Chondrocyte (in vitro differentiated cells): Measurements from ENCODE around the gene GAS6. TPM values are rescaled to one million over a fixed set of nuclear protein-coding genes. Genes with fewer than 3 reads are reported as not detected.
A peak's percentile ranks its signal among the peaks of the same experiment; 100 is the strongest.

Experiments used
- DNase-seq: peaks from one replicate; pipeline ENCODE4 v3.0.0; 2021; ENCODE audit warnings: mixed read lengths, low spot score
- H3K27ac Mint-ChIP-seq: one replicate; pipeline ENCODE4 v1.8.0; 2021; ENCODE audit warnings: mild to moderate bottlenecking, moderate library complexity, mixed read lengths; ENCODE audit not compliant: unreplicated experiment
- H3K27me3 Mint-ChIP-seq: 2 replicates; pipeline ENCODE4 v1.8.0; 2021; ENCODE audit warnings: low read depth, mixed read lengths
- H3K36me3 Mint-ChIP-seq: 2 replicates; pipeline ENCODE4 v1.8.0; 2021; ENCODE audit warnings: low read depth, mixed read lengths
- H3K4me1 Mint-ChIP-seq: 2 replicates; pipeline ENCODE4 v1.8.0; 2021; ENCODE audit warnings: low read depth, mild to moderate bottlenecking, mixed read lengths
- H3K4me3 Mint-ChIP-seq: one replicate; pipeline ENCODE4 v1.8.0; 2021; ENCODE audit warnings: mild to moderate bottlenecking, moderate library complexity, mixed read lengths; ENCODE audit not compliant: unreplicated experiment
- H3K9me3 Mint-ChIP-seq: 2 replicates; pipeline ENCODE4 v1.8.0; 2021; ENCODE audit warnings: low read depth, mixed read lengths
- CTCF ChIP-seq: fragments of 200-600 bp; sonication (generic); IDR thresholded peaks from 2 replicates; pipeline ENCODE4 v1.5.0; 2021; ENCODE audit warnings: antibody characterized with exemption, mild to moderate bottlenecking, moderate library complexity
- total RNA-seq: library from RNA; stranded (reverse); gene quantifications from 3 replicates; pipeline ENCODE4 v1.2.1, GENCODE V29; 2021

Gene GAS6
- total RNA-seq, 1 donor from 2014 or later: 111 TPM

- no peak for TF ChIP-seq CTCF
- peak overlapping the region; percentile 99 for H3K27ac Mint-ChIP-seq
- no peaks in the 10 kb centered on the region for H3K9me3 Mint-ChIP-seq
- H3K27me3 Mint-ChIP-seq: no peaks in the 10 kb centered on the region
- peaks cover 18% of the 10 kb centered on the region for H3K36me3 Mint-ChIP-seq
- peaks cover 45% of the 10 kb centered on the region for H3K4me1 Mint-ChIP-seq
- no peak overlapping the region for H3K4me3 Mint-ChIP-seq
- DNase-seq: no peak
Measured at GRCh38 chr13:113819731-113820715, 43.9 kb downstream of the GAS6 start.

- Mint-ChIP-seq H3K9me3 (no peaks in the 10 kb centered on the region), H3K4me3 (no peak overlapping the region), H3K4me1 (peaks cover 50% of the 10 kb centered on the region), H3K36me3 (peaks cover 14% of the 10 kb centered on the region), H3K27ac (no peak overlapping the region), H3K27me3 (no peaks in the 10 kb centered on the region)
- no peak for DNase-seq
- TF ChIP-seq CTCF: no peak
Measured at GRCh38 chr13:113819341-113819730, 44.5 kb downstream of the GAS6 start.

DNA sequence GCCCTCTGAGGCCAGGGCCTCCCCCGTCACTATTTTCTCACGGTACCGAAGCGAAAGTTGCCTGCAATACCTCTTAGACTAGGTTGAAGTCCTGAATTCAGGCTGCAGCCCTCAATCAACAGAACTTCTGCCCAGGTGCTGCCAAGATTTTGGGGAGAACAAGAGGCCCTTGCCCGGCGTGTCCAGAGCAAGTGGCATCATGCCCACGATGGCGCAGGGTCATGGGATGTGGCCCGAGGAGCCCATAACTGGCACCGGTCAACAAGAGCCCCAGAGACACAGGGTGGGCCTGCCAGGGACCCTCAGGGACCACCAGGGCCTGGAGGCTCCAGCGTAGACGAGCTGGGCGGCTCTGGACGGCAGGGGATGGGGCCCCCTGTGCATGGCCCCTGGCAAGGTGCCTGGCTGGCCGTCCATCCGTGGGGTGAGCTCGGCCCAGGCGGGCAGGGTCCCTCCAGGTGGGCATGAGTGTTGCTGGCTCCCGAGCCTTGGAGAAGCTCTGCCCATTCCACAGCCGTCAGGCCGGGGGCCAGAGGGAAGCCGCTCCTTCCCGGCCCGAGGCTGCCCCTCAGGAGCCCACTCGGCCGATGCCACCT is 45.1 kb downstream of the GAS6 start:
- H3K27ac Mint-ChIP-seq: no peak overlapping the region

DNA sequence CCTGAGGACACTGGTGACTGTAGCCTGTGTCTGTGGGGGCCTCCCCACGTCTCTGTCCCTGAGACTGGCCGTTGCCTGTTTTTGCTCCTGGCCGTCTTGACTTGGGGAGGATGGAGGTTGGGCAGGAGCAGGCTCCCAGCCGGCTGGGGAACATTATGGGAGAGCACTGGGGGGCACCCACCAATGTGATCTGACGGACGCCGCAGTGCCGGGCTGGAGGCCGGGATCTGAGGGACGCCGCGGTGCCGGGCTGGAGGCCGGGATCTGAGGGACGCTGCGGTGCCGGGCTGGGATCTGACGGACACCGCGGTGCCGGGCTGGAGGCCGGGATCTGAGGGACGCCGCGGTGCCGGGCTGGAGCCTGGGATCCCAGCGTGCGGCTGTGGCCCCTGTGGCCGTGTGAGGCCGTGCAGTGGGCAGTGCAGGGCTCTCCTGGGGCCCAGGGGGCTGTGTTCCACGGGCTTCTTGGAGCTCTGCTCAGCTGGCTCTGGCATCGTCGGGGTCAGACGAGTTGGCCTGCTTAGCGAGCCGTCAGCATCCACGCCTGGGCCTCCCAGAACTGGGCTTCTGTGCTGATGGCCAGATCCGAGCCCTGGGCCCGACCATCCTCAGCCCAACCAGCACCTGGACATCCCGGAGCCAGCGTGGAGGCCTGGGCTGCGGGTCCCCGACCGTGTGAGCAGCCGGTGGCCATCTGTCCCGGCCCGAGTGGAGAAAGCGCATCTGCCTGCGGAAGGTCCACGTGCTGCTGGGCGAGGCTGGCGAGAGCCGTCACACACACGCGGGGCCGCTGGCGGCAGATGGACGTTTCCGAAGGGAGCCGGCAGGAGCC is 45.8 kb downstream of the GAS6 start:
- no peaks in the 10 kb centered on the region for H3K9me3 Mint-ChIP-seq
- DNase-seq: no peak
- H3K4me1 Mint-ChIP-seq: peaks cover 62% of the 10 kb centered on the region
- peaks cover 7% of the 10 kb centered on the region for H3K36me3 Mint-ChIP-seq
- TF ChIP-seq CTCF: no peak
- H3K4me3 Mint-ChIP-seq: no peak overlapping the region
- H3K27me3 Mint-ChIP-seq: no peaks in the 10 kb centered on the region
- no peak overlapping the region for H3K27ac Mint-ChIP-seq

More for the DNA sequence above, 45.1 kb downstream of the GAS6 start:
- TF ChIP-seq CTCF: no peak
- H3K4me3 Mint-ChIP-seq: no peak overlapping the region
- no peaks in the 10 kb centered on the region for H3K27me3 Mint-ChIP-seq
- DNase-seq: no peak
- H3K36me3 Mint-ChIP-seq: peaks cover 12% of the 10 kb centered on the region
- no peaks in the 10 kb centered on the region for H3K9me3 Mint-ChIP-seq
- H3K4me1 Mint-ChIP-seq: peaks cover 55% of the 10 kb centered on the region
